ENCODE data around the gene CAPRIN1. TPM values are rescaled to one million over a fixed set of nuclear protein-coding genes. Genes with fewer than 3 reads are reported as not detected.

The CAPRIN1 gene, protein sequence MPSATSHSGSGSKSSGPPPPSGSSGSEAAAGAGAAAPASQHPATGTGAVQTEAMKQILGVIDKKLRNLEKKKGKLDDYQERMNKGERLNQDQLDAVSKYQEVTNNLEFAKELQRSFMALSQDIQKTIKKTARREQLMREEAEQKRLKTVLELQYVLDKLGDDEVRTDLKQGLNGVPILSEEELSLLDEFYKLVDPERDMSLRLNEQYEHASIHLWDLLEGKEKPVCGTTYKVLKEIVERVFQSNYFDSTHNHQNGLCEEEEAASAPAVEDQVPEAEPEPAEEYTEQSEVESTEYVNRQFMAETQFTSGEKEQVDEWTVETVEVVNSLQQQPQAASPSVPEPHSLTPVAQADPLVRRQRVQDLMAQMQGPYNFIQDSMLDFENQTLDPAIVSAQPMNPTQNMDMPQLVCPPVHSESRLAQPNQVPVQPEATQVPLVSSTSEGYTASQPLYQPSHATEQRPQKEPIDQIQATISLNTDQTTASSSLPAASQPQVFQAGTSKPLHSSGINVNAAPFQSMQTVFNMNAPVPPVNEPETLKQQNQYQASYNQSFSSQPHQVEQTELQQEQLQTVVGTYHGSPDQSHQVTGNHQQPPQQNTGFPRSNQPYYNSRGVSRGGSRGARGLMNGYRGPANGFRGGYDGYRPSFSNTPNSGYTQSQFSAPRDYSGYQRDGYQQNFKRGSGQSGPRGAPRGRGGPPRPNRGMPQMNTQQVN
- total RNA-seq = 140 TPM

GRCh38 chr11:34051349-34052035 lies at the start of gene CAPRIN1:
Gene CAPRIN1, plus strand, starts transcription at chr11:34051731. Its CDS starts 690 bp downstream, at chr11:34052421.
- H3K4me1 ChIP-seq (ENCODE audit: insufficient read depth, low read length) = peaks cover 20% of the 10 kb centered on the region
- H3K4me3 ChIP-seq (ENCODE audit: low read length) = peak within 1 kb of the TSS; percentile 100
- no peaks in the 10 kb centered on the region for H3K27me3 ChIP-seq (ENCODE audit: insufficient read depth, low read length)
- H3K9me3 ChIP-seq (ENCODE audit: low read depth, low read length) = no peaks in the 10 kb centered on the region

- Histone ChIP-seq H3K4me1 (ENCODE audit: insufficient read depth, low read length) (no peaks in the 10 kb centered on the region), H3K4me3 (ENCODE audit: low read length) (no peak overlapping the region), H3K9me3 (ENCODE audit: low read depth, low read length) (no peaks in the 10 kb centered on the region), H3K27me3 (ENCODE audit: insufficient read depth, low read length) (peaks cover 8% of the 10 kb centered on the region)
Measured at GRCh38 chr11:34002420-34002819, 49.1 kb upstream of the CAPRIN1 start.

DNA sequence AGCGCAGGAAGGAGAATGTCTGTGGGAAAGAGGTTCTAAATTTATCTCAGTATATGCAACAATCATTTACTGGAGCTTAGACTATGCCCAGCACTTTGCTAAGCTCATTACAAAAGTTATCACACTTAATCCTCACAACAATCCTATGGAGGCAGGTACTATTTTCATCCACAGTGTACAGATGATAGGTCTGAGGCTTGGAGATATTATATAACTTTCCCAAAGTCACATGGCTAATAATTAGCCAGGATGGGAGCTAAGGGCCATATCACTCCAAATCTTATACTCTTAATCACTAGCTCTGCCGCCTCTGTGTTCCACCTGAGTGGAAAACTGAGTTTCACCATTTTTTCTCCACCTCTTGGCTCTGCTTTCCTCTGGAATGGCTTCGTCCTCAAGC lies 47.3 kb upstream of the CAPRIN1 start:
- no peak overlapping the region for H3K4me3 ChIP-seq (ENCODE audit: low read length)
- H3K27me3 ChIP-seq (ENCODE audit: insufficient read depth, low read length) = peaks cover 3% of the 10 kb centered on the region
- no peaks in the 10 kb centered on the region for H3K9me3 ChIP-seq (ENCODE audit: low read depth, low read length)
- H3K4me1 ChIP-seq (ENCODE audit: insufficient read depth, low read length) = no peaks in the 10 kb centered on the region

DNA sequence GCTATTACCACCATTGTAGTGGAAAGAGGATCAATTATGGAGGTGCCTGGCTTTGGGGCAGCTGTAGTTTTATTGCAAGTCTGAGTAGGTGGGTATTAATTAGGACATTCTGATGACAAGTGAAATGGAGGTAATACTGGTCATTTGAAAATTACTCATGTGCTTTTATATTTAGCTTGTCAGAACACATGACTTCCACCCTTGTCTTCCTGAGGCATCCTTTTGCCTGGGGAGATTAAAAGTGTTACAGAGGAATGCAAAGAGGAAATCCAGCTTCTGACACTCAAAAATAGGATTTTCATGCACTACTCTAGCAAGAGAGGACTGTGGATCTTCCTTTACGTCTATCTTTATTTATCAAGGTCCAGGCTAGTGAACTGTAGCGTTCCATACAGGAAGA lies 44.7 kb upstream of the CAPRIN1 start:
- no peaks in the 10 kb centered on the region for H3K9me3 ChIP-seq (ENCODE audit: low read depth, low read length)
- no peaks in the 10 kb centered on the region for H3K4me1 ChIP-seq (ENCODE audit: insufficient read depth, low read length)
- H3K27me3 ChIP-seq (ENCODE audit: insufficient read depth, low read length) = no peaks in the 10 kb centered on the region
- no peak overlapping the region for H3K4me3 ChIP-seq (ENCODE audit: low read length)

- Histone ChIP-seq H3K9me3 (ENCODE audit: low read depth, low read length) (no peaks in the 10 kb centered on the region), H3K27me3 (ENCODE audit: insufficient read depth, low read length) (no peaks in the 10 kb centered on the region), H3K4me3 (ENCODE audit: low read length) (no peak overlapping the region), H3K4me1 (ENCODE audit: insufficient read depth, low read length) (no peaks in the 10 kb centered on the region)
Measured at GRCh38 chr11:34012734-34013133, 38.8 kb upstream of the CAPRIN1 start.

- no peaks in the 10 kb centered on the region for H3K4me1 ChIP-seq (ENCODE audit: insufficient read depth, low read length)
- H3K4me3 ChIP-seq (ENCODE audit: low read length) = no peak overlapping the region
- no peaks in the 10 kb centered on the region for H3K9me3 ChIP-seq (ENCODE audit: low read depth, low read length)
- no peaks in the 10 kb centered on the region for H3K27me3 ChIP-seq (ENCODE audit: insufficient read depth, low read length)
Measured at GRCh38 chr11:34013898-34014571, 37.5 kb upstream of the CAPRIN1 start.

DNA sequence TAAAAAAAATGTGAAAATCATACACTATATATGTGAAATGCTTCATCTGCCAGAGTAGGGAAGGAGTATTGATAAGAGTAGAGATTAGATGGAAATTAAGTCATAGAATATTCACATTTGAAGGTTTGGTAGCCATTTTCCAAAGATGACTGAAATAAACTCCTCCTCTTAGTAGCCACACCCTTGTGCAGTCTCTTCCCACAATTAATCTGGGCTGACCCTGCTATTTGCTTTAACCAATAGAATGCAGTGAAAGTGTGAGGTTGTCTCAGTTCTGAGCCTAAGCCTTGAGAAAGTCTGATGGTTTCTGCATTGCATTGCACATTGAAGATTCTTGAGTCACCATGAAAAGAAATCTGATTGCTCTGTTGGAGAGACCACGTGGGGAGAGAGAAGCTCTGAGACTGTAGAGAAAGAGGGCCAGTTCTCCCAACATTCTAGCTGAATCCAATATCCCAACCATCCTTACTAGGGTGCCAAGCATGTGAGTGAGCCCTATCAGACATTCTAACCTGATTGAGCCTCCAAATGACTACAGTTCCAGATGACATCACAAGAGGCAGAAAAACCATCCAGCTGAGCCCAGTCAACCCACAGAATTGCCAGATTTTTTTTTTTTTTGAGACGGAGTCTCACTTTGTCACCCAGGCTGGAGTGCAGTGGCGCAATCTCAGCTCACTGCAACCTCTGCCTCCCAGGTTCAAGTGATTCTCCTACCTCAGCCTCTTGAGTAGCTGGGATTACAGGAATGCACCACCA lies 29.4 kb upstream of the CAPRIN1 start:
- Histone ChIP-seq H3K4me1 (ENCODE audit: insufficient read depth, low read length) (no peaks in the 10 kb centered on the region), H3K4me3 (ENCODE audit: low read length) (no peak overlapping the region), H3K9me3 (ENCODE audit: low read depth, low read length) (no peaks in the 10 kb centered on the region), H3K27me3 (ENCODE audit: insufficient read depth, low read length) (no peaks in the 10 kb centered on the region)

DNA sequence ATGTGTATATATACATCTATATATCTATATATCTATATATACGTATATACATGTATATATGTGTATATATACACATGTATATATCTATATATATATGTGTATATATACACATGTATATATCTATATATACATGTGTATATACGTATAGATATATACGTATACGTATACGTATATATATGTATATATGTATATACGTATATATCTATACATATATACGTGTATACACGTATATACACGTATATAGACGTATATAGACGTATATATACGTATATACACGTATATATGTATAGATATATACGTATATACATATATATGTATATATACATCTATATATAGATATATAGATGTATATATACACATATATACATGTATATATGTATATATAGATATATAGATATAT lies 25.1 kb upstream of the CAPRIN1 start:
- Histone ChIP-seq H3K9me3 (ENCODE audit: low read depth, low read length) (no peaks in the 10 kb centered on the region), H3K4me1 (ENCODE audit: insufficient read depth, low read length) (no peaks in the 10 kb centered on the region), H3K4me3 (ENCODE audit: low read length) (no peak overlapping the region), H3K27me3 (ENCODE audit: insufficient read depth, low read length) (no peaks in the 10 kb centered on the region)

GRCh38 chr11:34027516-34028408 lies 23.8 kb upstream of the CAPRIN1 start:
- Histone ChIP-seq H3K27me3 (ENCODE audit: insufficient read depth, low read length) (no peaks in the 10 kb centered on the region), H3K4me1 (ENCODE audit: insufficient read depth, low read length) (no peaks in the 10 kb centered on the region), H3K4me3 (ENCODE audit: low read length) (no peak overlapping the region), H3K9me3 (ENCODE audit: low read depth, low read length) (no peaks in the 10 kb centered on the region)

- no peaks in the 10 kb centered on the region for H3K4me1 ChIP-seq (ENCODE audit: insufficient read depth, low read length)
- no peak overlapping the region for H3K4me3 ChIP-seq (ENCODE audit: low read length)
- no peaks in the 10 kb centered on the region for H3K9me3 ChIP-seq (ENCODE audit: low read depth, low read length)
- no peaks in the 10 kb centered on the region for H3K27me3 ChIP-seq (ENCODE audit: insufficient read depth, low read length)
Measured at GRCh38 chr11:34028425-34028824, 23.1 kb upstream of the CAPRIN1 start.

DNA sequence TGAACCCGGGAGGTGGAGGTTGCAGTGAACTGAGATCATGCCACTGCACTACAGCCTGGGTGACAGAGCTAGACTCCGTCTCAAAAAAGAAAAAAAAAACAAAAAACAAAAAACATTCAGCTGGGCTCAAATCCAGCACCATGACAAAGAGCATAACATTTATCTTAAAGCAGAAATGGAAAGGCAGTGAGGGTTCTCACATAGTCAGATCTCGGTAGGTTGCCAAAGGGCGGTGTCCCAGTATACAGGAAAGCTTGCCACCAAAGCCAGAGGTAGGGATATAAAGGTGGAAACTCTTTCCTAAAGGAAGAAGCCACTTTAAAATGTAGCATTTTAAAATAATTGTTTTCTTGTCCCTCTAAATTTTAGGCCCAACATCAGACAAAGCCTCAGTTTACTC lies 22.4 kb upstream of the CAPRIN1 start:
- Histone ChIP-seq H3K4me1 (ENCODE audit: insufficient read depth, low read length) (no peaks in the 10 kb centered on the region), H3K4me3 (ENCODE audit: low read length) (no peak overlapping the region), H3K27me3 (ENCODE audit: insufficient read depth, low read length) (no peaks in the 10 kb centered on the region), H3K9me3 (ENCODE audit: low read depth, low read length) (no peaks in the 10 kb centered on the region)

DNA sequence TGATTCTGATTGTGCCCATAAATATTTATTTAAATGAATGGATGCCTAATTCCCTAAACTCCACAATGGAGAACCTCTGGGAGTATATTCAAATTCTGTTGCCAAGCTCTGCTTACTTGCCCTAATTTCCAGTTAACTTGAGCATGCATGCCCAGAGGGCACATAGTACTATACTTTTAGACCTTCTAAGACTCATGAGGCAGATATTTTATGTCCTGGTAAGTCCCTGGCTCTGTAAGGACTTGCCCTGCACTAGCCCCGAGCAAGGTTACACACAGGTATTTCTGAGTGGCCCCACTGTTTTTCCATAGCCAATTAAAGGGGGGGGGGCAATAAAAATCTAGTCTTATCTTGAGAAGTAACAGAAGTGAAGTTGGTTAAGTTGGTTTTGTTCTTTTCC lies 21.1 kb upstream of the CAPRIN1 start:
- no peaks in the 10 kb centered on the region for H3K9me3 ChIP-seq (ENCODE audit: low read depth, low read length)
- H3K4me1 ChIP-seq (ENCODE audit: insufficient read depth, low read length) = no peaks in the 10 kb centered on the region
- H3K27me3 ChIP-seq (ENCODE audit: insufficient read depth, low read length) = no peaks in the 10 kb centered on the region
- no peak overlapping the region for H3K4me3 ChIP-seq (ENCODE audit: low read length)

- H3K9me3 ChIP-seq (ENCODE audit: low read depth, low read length) = no peaks in the 10 kb centered on the region
- peaks cover 3% of the 10 kb centered on the region for H3K4me1 ChIP-seq (ENCODE audit: insufficient read depth, low read length)
- no peak overlapping the region for H3K4me3 ChIP-seq (ENCODE audit: low read length)
- H3K27me3 ChIP-seq (ENCODE audit: insufficient read depth, low read length) = no peaks in the 10 kb centered on the region
Measured at GRCh38 chr11:34033399-34033798, 18.1 kb upstream of the CAPRIN1 start.
